Sigmoid colon (tissue), 3 donors: Measurements from ENCODE around the gene GART.

Experiments used
- POLR2A ChIP-seq, 2 donors: fragments of 450-650 bp; IDR thresholded peaks; one replicate each; pipeline ENCODE4 v1.6.1; 2016; ENCODE audit warnings: antibody characterized with exemption in 2 of 2, mild to moderate bottlenecking in 2 of 2, moderate library complexity in 2 of 2
- TF ChIP-seq, protein P1 (sequence below), 4 experiments: fragments of 450-650 bp in 3 of 4; fragments of 200-600 bp in 1 of 4; IDR thresholded peaks; one replicate each; pipeline ENCODE4 v1.5.1; 2016 to 2019; ENCODE audit warnings: antibody characterized with exemption in 4 of 4, mild to moderate bottlenecking in 3 of 4, moderate library complexity in 2 of 4

- TF ChIP-seq, protein P1, sequence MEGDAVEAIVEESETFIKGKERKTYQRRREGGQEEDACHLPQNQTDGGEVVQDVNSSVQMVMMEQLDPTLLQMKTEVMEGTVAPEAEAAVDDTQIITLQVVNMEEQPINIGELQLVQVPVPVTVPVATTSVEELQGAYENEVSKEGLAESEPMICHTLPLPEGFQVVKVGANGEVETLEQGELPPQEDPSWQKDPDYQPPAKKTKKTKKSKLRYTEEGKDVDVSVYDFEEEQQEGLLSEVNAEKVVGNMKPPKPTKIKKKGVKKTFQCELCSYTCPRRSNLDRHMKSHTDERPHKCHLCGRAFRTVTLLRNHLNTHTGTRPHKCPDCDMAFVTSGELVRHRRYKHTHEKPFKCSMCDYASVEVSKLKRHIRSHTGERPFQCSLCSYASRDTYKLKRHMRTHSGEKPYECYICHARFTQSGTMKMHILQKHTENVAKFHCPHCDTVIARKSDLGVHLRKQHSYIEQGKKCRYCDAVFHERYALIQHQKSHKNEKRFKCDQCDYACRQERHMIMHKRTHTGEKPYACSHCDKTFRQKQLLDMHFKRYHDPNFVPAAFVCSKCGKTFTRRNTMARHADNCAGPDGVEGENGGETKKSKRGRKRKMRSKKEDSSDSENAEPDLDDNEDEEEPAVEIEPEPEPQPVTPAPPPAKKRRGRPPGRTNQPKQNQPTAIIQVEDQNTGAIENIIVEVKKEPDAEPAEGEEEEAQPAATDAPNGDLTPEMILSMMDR (IDR thresholded peaks at IDR 0.05): no peak
- no peak for TF ChIP-seq POLR2A (IDR thresholded peaks at IDR 0.05)
These were observed 46.0 kb upstream of the GART start for GRCh38 chr21:33587792-33588484.
